C4-2B (cell line): ENCODE measurements around the gene TBCC.

Experiments
- CTCF ChIP-seq: fragments of 450-650 bp; conservative IDR thresholded peaks from 2 replicates; pipeline ENCODE4 v1.5.1; 2017; ENCODE audit warnings: mild to moderate bottlenecking
- ZFX ChIP-seq: fragments of 450-650 bp; IDR thresholded peaks from 2 replicates; pipeline ENCODE4 v1.6.1; 2017

DNA sequence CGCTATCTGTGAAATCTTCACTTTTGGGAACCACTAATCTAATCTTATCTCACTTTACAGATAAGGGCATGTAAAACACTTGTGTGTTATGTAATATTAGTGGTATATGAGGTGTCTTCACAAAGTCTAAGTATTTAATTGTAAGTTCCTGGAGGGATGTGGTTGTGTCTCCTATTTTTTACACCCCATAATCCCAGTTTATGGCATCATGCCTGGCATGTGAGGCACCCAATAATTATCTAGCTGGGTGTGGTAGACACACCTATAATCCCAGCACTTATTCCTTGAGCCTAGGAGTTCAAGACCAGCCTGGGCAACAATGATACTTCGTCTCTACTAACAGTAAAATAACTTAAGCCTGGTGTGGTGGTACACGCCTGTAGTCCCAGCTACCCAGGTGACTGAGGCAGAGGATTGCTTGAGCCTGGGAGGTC is 16.5 kb upstream of the TBCC start:
- TF ChIP-seq CTCF = no peak
- TF ChIP-seq ZFX = no peak
